SU-DHL-6 (cell line): ENCODE results near the gene PXT1.
"Not testable (repeated sequence)": the region's sequence is repeated elsewhere in the genome, so short reads cannot be mapped to it uniquely, and the experiment has no call there.

Experiments
- H2AFZ ChIP-seq: fragments of 200-600 bp; sonication (generic); 2 replicates; pipeline ENCODE4 v1.6.1; 2014; ENCODE audit warnings: low read depth, mild to moderate bottlenecking, moderate library complexity, mixed read lengths, antibody characterized with exemption, low read length; ENCODE audit not compliant: severe bottlenecking
- H3F3A ChIP-seq: fragments of 200-600 bp; shearing (Covaris generic); 2 replicates; pipeline ENCODE4 v1.6.0; 2016; ENCODE audit warnings: antibody characterized with exemption, mild to moderate bottlenecking; ENCODE audit not compliant: insufficient read depth
- H3K27ac ChIP-seq: fragments of 200-600 bp; sonication (generic); 2 replicates; pipeline ENCODE4 v1.5.1; 2016; ENCODE audit warnings: low read depth, mild to moderate bottlenecking, low read length, moderate library complexity, mixed read lengths
- H3K27me3 ChIP-seq: fragments of 200-600 bp; sonication (generic), shearing (Covaris generic); 2 replicates; pipeline ENCODE4 v1.6.0; 2014; ENCODE audit warnings: mild to moderate bottlenecking, low read length
- H3K36me3 ChIP-seq: fragments of 200-600 bp; sonication (generic); 2 replicates; pipeline ENCODE4 v1.6.1; 2014; ENCODE audit warnings: mild to moderate bottlenecking, low read length, mixed read lengths
- H3K4me2 ChIP-seq: fragments of 300-600, 200-600 bp; shearing (Covaris generic), sonication (generic); 2 replicates; pipeline ENCODE4 v1.6.0; 2014; ENCODE audit warnings: low read length, low read depth, mild to moderate bottlenecking; ENCODE audit not compliant: poor library complexity, severe bottlenecking
- H3K4me3 ChIP-seq: fragments of 200-600 bp; sonication (generic); 2 replicates; pipeline ENCODE4 v1.5.1; 2014; ENCODE audit warnings: antibody characterized with exemption, low read length, mild to moderate bottlenecking, mixed read lengths; ENCODE audit not compliant: insufficient read depth, poor library complexity, severe bottlenecking
- H3K79me2 ChIP-seq: fragments of 200-600 bp; sonication (generic); 2 replicates; pipeline ENCODE4 v1.6.1; 2014; ENCODE audit warnings: mild to moderate bottlenecking, low read length, moderate library complexity; ENCODE audit not compliant: insufficient read depth
- H3K9ac ChIP-seq: fragments of 200-600 bp; sonication (generic); 2 replicates; pipeline ENCODE4 v1.7.0; 2014; ENCODE audit warnings: mild to moderate bottlenecking, low read length
- H3K9me2 ChIP-seq: fragments of 200-600 bp; sonication (generic); replicated peaks from 2 replicates; pipeline ENCODE4 v1.6.1; 2014; ENCODE audit warnings: low read length; ENCODE audit not compliant: insufficient read depth
- H3K9me3 ChIP-seq: fragments of 200-600 bp; sonication (generic); 2 replicates; pipeline ENCODE4 v1.6.1; 2014; ENCODE audit warnings: low read length, mixed read lengths; ENCODE audit not compliant: insufficient read depth
- H4K20me1 ChIP-seq: fragments of 200-600 bp; sonication (generic); 2 replicates; pipeline ENCODE4 v1.6.1; 2014; ENCODE audit warnings: low read depth, mild to moderate bottlenecking, antibody characterized with exemption, low read length, moderate library complexity, mixed read lengths
- CTCF ChIP-seq: fragments of 200-600 bp; sonication (generic); IDR thresholded peaks from one replicate; pipeline ENCODE4 v1.5.1; 2017; ENCODE audit warnings: antibody characterized with exemption, mild to moderate bottlenecking, low read length, moderate library complexity; ENCODE audit not compliant: insufficient read depth, poor library complexity, severe bottlenecking
- EZH2phosphoT487 ChIP-seq: fragments of 200-600 bp; sonication (generic), shearing (Covaris generic); conservative IDR thresholded peaks from 2 replicates; pipeline ENCODE4 v1.6.1; 2018; ENCODE audit warnings: mild to moderate bottlenecking, antibody characterized with exemption, low read length, moderate library complexity, mixed read lengths

PXT1 gene

GRCh38 chr6:36489426-36489825 is 46.8 kb upstream of the PXT1 start:
- Histone ChIP-seq H3K9me3 (no peaks in the 10 kb centered on the region), H3K4me3 (no peak overlapping the region), H3K27me3 (no peaks in the 10 kb centered on the region), H3K27ac (no peak overlapping the region), H3K79me2 (no peaks in the 10 kb centered on the region), H3K9ac (no peak overlapping the region), H3K36me3 (peaks cover 10% of the 10 kb centered on the region; the same call in 1 of the 2 replicates), H2AFZ (no peak overlapping the region), H3F3A (peaks cover 24% of the 10 kb centered on the region), H4K20me1 (no peaks in the 10 kb centered on the region), H3K9me2 (no peaks in the 10 kb centered on the region), H3K4me2 (no peak overlapping the region)
- no peak for TF ChIP-seq CTCF
- no peak for TF ChIP-seq EZH2phosphoT487

DNA sequence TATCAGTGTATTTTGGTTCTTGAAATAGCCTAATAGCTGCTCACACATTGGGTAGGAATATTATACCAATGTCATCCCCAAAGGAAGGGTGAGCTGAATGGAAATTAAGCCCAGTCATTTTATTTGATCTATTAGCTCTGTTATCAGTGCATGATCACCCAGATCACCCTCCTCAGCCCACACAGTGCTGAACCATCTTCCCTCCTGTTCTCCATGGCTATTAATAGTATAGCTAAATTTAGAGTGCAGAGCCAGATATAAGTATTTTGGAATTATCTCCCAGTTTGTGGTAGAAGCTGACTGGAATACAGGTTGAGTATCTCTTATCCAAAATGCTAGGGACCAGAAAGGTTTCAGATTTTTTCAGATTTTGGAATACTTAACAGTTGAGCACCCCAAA is 45.6 kb upstream of the PXT1 start:
- no peak overlapping the region for H3K9ac ChIP-seq
- no peaks in the 10 kb centered on the region for H3K9me2 ChIP-seq
- H3K4me3 ChIP-seq = no peak overlapping the region
- no peaks in the 10 kb centered on the region for H4K20me1 ChIP-seq
- H2AFZ ChIP-seq = no peak overlapping the region
- H3K27ac ChIP-seq = no peak overlapping the region
- TF ChIP-seq EZH2phosphoT487 (no peak), CTCF (no peak)
- H3K79me2 ChIP-seq = no peaks in the 10 kb centered on the region
- H3K27me3 ChIP-seq = no peaks in the 10 kb centered on the region
- H3K9me3 ChIP-seq = no peaks in the 10 kb centered on the region
- H3F3A ChIP-seq = peaks cover 12% of the 10 kb centered on the region
- H3K4me2 ChIP-seq = no peak overlapping the region
- peaks cover 13% of the 10 kb centered on the region; the same call in 1 of the 2 replicates for H3K36me3 ChIP-seq

DNA sequence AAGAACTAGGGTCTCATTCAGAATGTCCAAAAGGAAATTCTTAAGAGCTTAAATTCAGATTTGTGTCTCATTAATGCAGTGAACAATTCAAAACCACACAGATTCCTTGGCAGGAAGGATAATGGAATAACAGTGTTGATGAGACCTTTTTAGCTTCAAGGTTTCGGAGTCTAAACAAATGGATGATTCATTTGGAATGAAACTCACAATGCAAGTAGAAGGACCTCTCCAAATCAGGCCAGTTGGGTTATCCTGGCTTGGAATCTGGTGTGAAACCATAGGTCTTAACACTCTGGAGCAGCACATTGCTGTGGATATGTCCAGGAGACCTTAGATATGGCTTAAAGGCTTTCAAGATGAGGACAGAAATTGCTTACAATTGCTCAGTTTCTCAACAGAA is 45.0 kb upstream of the PXT1 start:
- Histone ChIP-seq H3K4me2 (no peak overlapping the region), H3K27me3 (no peaks in the 10 kb centered on the region), H3K27ac (no peak overlapping the region), H3K4me3 (no peak overlapping the region), H3K9ac (no peak overlapping the region), H3K79me2 (no peaks in the 10 kb centered on the region), H3K9me3 (no peaks in the 10 kb centered on the region), H3F3A (peaks cover 11% of the 10 kb centered on the region), H2AFZ (no peak overlapping the region), H4K20me1 (no peaks in the 10 kb centered on the region), H3K9me2 (no peaks in the 10 kb centered on the region), H3K36me3 (peaks cover 13% of the 10 kb centered on the region; the same call in 1 of the 2 replicates)
- TF ChIP-seq CTCF (no peak), EZH2phosphoT487 (no peak)

DNA sequence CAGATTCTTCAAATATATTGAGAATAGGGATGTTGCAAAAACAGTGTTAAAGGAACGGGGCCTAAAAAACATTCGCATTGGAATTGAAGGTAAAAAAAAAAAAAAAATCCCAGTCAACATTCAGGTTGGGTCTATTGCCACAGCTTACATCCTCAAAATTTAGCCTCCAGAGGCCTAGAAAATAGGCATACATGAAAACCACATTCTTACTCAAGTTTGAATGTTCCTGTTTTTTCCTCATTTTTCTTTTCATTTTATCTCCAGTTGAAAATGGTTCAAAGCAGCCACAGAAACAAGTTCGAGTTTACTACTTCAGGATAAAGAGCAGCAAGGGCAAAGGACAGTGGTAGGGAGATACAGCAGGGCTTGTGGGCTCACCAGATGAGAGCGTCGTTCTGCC is 42.1 kb upstream of the PXT1 start:
- Histone ChIP-seq H3K36me3 (peaks cover 31% of the 10 kb centered on the region), H4K20me1 (no peaks in the 10 kb centered on the region), H3K27me3 (no peaks in the 10 kb centered on the region), H3K9ac (no peak overlapping the region), H2AFZ (no peak overlapping the region), H3K9me3 (no peaks in the 10 kb centered on the region), H3K79me2 (no peaks in the 10 kb centered on the region), H3K9me2 (no peaks in the 10 kb centered on the region), H3K4me3 (no peak overlapping the region), H3K27ac (no peak overlapping the region), H3K4me2 (no peak overlapping the region), H3F3A (no peaks in the 10 kb centered on the region)
- TF ChIP-seq CTCF (no peak), EZH2phosphoT487 (no peak)

DNA sequence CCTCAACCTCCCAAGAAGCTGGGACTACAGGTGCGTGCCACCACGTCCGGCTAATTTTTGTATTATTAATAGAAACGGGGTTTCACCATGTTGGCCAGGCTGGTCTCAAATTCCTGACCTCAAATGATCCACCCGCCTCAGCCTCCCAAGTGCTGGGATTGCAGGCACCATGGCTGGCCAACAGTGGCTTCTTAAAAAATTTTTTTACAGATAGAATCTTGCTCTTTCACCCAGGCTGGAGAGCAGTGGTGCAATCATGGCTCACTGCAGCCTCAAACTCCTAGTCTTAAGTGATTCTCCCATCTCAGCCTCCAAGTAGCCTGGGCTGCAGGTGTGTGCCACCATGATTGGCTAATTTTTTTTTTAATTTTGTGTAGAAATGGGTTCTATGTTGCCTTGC is 40.7 kb upstream of the PXT1 start:
- not testable (repeated sequence) for H2AFZ ChIP-seq, H4K20me1 ChIP-seq, H3K9ac ChIP-seq, H3K27me3 ChIP-seq, H3K4me3 ChIP-seq, H3K27ac ChIP-seq, H3K79me2 ChIP-seq, H3K4me2 ChIP-seq, H3K9me3 ChIP-seq, H3F3A ChIP-seq, H3K9me2 ChIP-seq
- peaks cover 37% of the 10 kb centered on the region for H3K36me3 ChIP-seq
